HG03469 (cell line): ENCODE measurements around the gene CCT6B.

Experiments used
- ATAC-seq: cut with Tn5 transposase; IDR thresholded peaks from one replicate; pipeline ENCODE4 v1.9.1; 2021; ENCODE audit warnings: mild to moderate bottlenecking, moderate library complexity, moderate number of reproducible peaks; ENCODE audit not compliant: unreplicated experiment

Gene CCT6B

DNA sequence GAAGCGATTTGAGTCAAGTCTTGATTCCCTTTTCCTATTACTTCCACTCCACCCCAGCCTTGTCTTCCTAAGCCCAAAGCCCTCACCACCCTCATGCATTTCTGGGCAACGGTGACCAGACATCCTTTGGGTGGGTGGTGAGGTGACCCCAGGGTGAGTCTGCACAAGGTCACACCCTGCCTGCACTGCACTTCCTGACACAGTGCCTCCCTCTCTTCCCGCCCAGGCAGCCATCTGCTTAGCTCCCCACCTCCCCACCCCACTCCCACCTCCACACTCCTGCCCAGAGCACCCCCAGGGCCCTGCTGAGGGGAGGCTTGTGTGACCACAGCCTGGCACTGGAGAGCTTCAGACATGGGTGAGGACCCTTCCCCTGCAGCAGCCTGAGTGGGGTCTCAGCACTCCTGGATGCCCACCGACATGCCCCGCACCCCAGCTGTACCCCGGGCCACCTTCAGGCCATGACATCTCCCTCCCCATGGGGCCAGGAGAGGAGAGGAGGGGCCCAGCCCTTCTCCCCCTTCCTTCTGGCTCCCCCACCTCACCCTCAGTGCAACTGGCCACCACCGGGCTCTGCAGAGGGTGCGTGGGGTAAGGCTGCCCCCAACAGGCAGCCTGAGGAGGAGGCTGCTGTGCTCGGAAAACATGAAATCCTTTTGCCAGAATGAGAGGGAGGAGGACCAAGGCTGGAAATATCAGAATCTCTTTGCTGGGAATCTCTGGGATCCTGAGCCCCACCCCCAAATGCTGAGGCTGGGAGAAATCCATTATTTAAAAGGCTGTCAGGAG lies 68.6 kb downstream of the CCT6B start:
- no peak for ATAC-seq

DNA sequence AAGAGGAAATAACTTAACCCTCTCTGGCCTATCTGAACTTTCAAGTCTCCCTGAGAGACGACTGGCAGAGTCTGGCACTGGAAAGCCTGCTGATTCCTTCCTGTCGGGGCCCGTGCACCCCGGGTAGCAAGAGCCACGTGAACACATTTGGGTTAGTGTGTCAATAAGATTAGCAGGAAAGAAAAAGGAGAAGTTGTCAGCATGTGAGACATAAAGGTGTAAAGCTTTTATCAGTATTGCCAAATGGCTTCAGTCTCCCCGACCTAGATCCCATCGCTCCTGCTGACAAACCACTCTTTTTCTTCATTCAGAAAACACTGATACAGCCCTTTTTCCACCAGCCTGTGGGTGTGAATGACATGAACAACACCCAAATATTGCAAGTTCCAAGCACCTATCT lies 74.4 kb downstream of the CCT6B start:
- ATAC-seq = no peak

GRCh38 chr17:34885076-34885475 lies 76.2 kb downstream of the CCT6B start:
- no peak for ATAC-seq

DNA sequence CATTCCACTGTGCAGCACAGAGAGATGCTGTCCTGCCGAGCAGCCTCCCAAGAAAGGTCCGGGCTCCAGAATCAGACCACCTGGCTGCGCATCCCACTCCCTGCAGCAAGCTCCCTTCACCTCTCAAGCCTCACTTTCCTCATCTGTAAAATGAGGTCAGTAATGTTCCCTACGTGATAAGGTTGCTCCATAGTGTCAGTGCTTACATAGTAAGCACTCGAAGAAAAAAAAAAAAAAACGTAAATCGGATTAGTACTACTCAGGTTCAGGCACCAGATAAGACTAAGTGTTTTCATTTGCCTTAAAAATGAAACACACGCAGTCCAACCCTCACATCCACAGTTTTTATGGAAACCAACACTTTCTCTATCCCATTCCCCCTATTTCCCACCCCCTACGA lies 76.7 kb downstream of the CCT6B start:
- no peak for ATAC-seq

GRCh38 chr17:34883106-34884000 lies 77.9 kb downstream of the CCT6B start:
- ATAC-seq = no peak

GRCh38 chr17:34879146-34879545 lies 82.1 kb downstream of the CCT6B start:
- no peak for ATAC-seq
